Thymus (tissue), 11 donors: ENCODE data around the gene TMEM191C. TPM values are rescaled to one million over a fixed set of nuclear protein-coding genes. Genes with fewer than 3 reads are reported as not detected.
"Not testable (repeated sequence)": the region's sequence is repeated elsewhere in the genome, so short reads cannot be mapped to it uniquely, and the experiment has no call there.

Source experiments
- DNase-seq, 9 donors: peaks; one replicate each; pipeline ENCODE4 v3.0.0-alpha.2; 2013; ENCODE audit warnings: low spot score in 9 of 9, low read depth in 6 of 9, missing footprints in 1 of 9
- H3K27ac ChIP-seq, 2 donors: one replicate each; pipeline ENCODE4 v1.5.1; 2013; ENCODE audit warnings: control low read depth in 1 of 2, low read depth in 1 of 2, low read length in 1 of 2, mild to moderate bottlenecking in 1 of 2, moderate library complexity in 1 of 2
- H3K27me3 ChIP-seq, 2 donors: one replicate each; pipeline ENCODE4 v1.5.1; 2013; ENCODE audit warnings: low read length in 1 of 2; ENCODE audit not compliant: control insufficient read depth in 2 of 2, insufficient read depth in 1 of 2
- H3K36me3 ChIP-seq, 2 donors: one replicate each; pipeline ENCODE4 v1.5.1; 2013; ENCODE audit warnings: low read length in 1 of 2, mild to moderate bottlenecking in 1 of 2, moderate library complexity in 1 of 2; ENCODE audit not compliant: control insufficient read depth in 2 of 2, insufficient read depth in 2 of 2
- H3K4me1 ChIP-seq, 2 donors: one replicate each; pipeline ENCODE4 v1.5.1; 2013; ENCODE audit warnings: low read length in 2 of 2; ENCODE audit not compliant: control insufficient read depth in 2 of 2, insufficient read depth in 2 of 2
- H3K4me3 ChIP-seq, 2 donors: one replicate each; pipeline ENCODE4 v1.5.1; 2013; ENCODE audit warnings: low read length in 2 of 2, control low read depth in 1 of 2, mild to moderate bottlenecking in 1 of 2
- H3K9me3 ChIP-seq, 2 donors: one replicate each; pipeline ENCODE4 v1.5.1; 2013; ENCODE audit warnings: low read length in 1 of 2, mild to moderate bottlenecking in 1 of 2; ENCODE audit not compliant: control insufficient read depth in 2 of 2, insufficient read depth in 1 of 2
- WGBS: extraction: QIAGEN DNeasy Blood & Tissue Kit; methylation state at CpG from one replicate; pipeline ENCODE4 v1.1.7; 2013; 5-methylcytosine and 5-hydroxymethylcytosine counted together
- polyA plus RNA-seq: library from polyadenylated mRNA; stranded (reverse); fragments of 200-250 nt; gene quantifications from one replicate; pipeline ENCODE4 v1.2.3, GENCODE V29; 2013
- total RNA-seq: library from RNA; stranded (reverse); fragments of 120-200 nt; gene quantifications from one replicate; pipeline ENCODE4 v1.2.4, GENCODE V29; 2013
- donor health status: healthy.

The TMEM191C gene
- total and polyA plus RNA-seq, 2 donors: 1.2 to 5.1 TPM

DNA sequence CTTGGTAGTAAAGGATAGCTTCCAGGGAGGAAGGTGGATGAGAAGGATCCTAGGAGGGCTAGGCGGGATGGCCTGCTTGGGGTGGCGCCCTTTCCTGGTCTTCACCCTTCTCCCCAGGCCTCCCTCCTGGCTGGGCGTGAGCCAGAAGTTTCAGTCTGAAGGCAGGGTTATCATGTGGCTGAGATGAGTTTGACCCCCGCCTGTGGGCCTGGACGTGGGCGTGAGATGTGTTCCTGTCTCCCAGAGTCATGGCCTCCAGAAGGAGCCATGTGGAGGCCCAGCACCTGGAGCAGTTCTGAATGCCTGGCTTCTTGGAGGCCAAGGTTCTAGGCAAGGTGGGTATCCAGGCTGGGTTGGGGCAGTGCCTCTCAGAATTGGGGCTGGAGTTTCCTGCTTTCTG, 29.2 kb upstream of the TMEM191C start:
- H3K27ac ChIP-seq, H3K36me3 ChIP-seq, H3K9me3 ChIP-seq, H3K4me1 ChIP-seq, H3K27me3 ChIP-seq, H3K4me3 ChIP-seq, DNase-seq: not testable (repeated sequence)
- WGBS: 94% methylated on average over 4 of the region's 6 CpGs

DNA sequence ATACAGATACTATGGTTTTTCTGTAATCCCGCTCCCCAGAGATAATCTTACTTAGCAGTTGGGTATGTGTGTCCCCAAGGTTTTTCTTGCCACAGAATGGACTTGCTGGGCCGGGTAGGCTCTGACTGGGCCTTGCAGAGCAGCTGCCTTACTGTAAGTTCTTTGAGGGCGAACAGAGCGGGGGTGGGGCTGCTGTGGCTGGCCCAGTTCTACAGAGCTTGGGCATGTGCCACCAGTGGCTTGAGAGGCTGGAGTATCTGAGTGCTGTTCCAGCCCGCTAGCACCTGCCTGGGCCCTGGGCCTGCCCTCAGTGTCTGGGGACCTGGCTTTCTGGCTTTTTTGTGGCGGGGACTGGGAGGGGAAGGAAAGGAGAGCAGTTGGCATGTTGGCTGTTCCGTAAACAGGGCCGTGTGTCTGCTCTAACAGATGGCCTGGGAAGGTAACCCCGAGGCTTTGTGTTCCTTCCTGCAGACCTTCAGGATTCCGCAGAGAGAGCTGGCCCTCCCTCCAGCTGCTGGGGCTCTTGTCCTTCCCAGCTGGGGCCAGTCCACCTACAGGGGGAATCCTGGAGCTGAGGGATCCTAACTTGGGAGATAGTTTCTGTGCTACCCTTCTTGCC, 27.1 kb upstream of the TMEM191C start:
- H3K36me3 ChIP-seq: peaks cover 9 to 16% of the 10 kb centered on the region in 2 donors
- no CpG with 5 or more reads among the region's 10 CpGs for WGBS
- not testable (repeated sequence) for H3K4me3 ChIP-seq, H3K27ac ChIP-seq, H3K27me3 ChIP-seq, H3K9me3 ChIP-seq, H3K4me1 ChIP-seq, DNase-seq

DNA sequence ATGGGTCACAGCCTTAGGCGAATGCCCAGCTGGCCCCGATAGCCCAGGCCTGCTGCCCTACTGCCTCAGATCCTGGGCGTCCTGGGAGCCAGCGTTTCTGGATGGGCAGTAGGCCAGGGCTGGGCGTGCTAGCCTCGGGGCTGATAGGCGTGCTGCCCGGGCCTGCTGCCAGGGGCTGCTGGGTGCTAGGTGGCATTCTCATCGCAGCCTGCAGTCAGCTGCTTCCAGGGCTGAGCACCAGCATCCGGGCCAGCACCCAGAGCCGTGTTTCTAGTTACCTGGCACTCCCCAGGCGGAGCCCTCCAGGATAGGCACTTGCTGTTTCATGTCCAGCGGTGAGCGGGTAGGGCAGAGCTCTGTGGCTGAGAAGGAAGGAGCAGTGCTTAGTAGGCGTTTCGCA, 26.5 kb upstream of the TMEM191C start:
- H3K27ac ChIP-seq, H3K27me3 ChIP-seq, H3K4me3 ChIP-seq, H3K4me1 ChIP-seq, DNase-seq, H3K9me3 ChIP-seq: not testable (repeated sequence)
- H3K36me3 ChIP-seq: peaks cover 15 to 22% of the 10 kb centered on the region in 2 donors
- WGBS: no CpG with 5 or more reads among the region's 16 CpGs

DNA sequence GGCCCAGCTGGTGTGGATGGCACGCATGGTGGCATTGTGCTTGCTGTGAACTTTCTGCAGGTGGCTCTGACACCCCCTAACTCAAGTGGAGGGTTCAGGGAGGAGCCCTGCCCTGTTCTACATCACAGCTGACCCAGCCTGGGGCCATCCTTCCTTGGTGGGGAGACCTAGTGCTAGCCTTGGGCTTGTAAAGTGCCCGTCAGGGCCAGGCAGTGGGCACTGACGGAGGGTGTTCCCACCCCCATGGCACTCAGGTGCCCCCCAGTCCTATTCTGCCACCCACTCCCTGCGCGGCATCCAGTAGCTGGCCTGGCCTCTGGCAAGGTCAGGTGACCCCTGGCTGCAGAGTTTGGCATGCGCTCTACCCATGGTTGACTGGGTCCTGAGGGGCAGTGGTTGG, 26.0 kb upstream of the TMEM191C start:
- not testable (repeated sequence) for H3K27ac ChIP-seq, H3K27me3 ChIP-seq, H3K9me3 ChIP-seq, H3K4me1 ChIP-seq, DNase-seq, H3K4me3 ChIP-seq
- peaks cover 18 to 27% of the 10 kb centered on the region in 2 donors for H3K36me3 ChIP-seq
- WGBS: 100% methylated on average over 4 of the region's 6 CpGs

DNA sequence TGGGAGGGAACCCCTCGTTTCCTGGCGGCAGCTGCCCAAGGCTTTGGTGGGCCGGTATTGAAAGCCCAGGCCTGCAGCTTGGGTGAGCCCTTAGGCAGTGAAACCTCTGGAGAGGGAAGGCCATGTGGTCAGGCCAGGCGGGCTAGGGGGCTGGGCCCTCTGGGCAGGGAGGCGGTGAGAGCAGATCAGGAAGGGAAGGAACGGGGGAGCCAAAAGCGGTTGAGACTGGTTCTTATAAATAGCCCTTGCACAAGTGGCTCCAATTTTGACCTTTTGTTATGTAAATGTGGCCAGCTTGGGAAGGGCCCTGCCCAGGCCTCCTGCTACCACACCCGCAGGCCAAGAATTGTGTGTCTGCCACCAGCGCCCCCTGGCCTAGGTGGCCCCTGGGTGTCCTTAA, 25.1 kb upstream of the TMEM191C start:
- DNase-seq, H3K4me1 ChIP-seq, H3K27me3 ChIP-seq, H3K4me3 ChIP-seq, H3K9me3 ChIP-seq, H3K27ac ChIP-seq: not testable (repeated sequence)
- peaks cover 27 to 36% of the 10 kb centered on the region in 2 donors for H3K36me3 ChIP-seq
- no CpG with 5 or more reads among the region's 9 CpGs for WGBS

DNA sequence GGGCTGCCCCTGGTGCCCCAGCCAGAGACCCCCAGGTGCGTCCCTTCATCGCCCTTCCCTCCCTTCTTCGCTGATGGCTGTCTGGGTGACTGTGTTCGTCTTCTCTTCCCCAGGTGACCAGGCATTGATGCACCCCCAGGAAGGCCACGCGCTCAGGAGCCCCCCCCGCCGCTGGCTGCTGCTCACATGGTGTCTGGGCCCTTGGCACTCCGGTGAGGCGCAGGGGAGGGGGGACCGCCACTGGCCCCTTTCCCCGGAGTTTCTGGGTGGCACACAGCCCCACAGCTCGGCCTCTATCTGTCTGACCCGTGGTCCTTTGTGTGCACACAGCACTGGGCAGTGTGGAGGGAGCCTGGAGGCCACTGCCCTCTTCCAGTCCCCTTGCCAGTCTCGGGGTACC, 24.5 kb upstream of the TMEM191C start:
- H3K4me1 ChIP-seq, H3K27me3 ChIP-seq, H3K27ac ChIP-seq, H3K4me3 ChIP-seq, DNase-seq, H3K9me3 ChIP-seq: not testable (repeated sequence)
- peaks cover 28 to 39% of the 10 kb centered on the region in 2 donors for H3K36me3 ChIP-seq
- WGBS: 94% methylated on average over 1 of the region's 15 CpGs

DNA sequence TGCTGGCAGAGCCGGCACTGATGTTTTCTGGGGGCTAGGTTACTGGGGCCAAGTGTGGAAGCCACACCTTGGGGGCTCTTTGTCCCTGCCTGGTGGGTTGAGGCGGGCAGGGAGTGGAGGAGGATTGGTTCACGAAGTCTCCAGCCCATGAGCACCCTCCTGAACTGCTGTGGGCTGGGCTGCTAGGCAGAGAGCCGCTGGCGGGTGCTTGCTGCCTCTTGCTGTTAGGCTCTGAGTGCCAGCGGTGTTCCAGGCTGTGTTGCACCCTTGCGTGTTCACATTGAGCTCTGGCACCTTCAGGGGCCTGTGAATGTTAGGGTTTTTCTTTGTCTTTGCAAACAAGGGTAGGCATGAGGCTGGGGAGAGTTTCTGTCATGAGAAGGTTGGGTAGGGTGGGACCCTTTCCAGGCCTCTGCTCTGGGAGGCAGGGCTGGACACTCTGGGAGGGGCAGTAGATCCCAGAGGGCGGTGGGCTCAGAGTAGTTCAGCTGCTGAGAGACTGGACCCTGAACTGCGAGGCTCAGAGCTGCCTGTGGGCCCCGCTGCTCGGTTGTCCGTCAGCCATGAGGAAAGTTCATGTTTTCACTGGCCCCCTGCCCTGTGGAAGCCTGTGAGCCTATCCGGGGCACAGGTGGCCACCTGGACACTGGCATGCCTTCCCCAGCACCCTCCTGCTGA, 24.0 kb upstream of the TMEM191C start:
- no peak overlapping the region for H3K27ac ChIP-seq
- H3K9me3 ChIP-seq: no peaks in the 10 kb centered on the region
- H3K4me3 ChIP-seq: no peak overlapping the region
- no peaks in the 10 kb centered on the region for H3K27me3 ChIP-seq
- peaks cover 0 to 3% of the 10 kb centered on the region in 2 donors for H3K4me1 ChIP-seq
- 97% methylated on average over 13 of the region's 13 CpGs for WGBS
- H3K36me3 ChIP-seq: peaks cover 31 to 44% of the 10 kb centered on the region in 2 donors
- DNase-seq: no peak

DNA sequence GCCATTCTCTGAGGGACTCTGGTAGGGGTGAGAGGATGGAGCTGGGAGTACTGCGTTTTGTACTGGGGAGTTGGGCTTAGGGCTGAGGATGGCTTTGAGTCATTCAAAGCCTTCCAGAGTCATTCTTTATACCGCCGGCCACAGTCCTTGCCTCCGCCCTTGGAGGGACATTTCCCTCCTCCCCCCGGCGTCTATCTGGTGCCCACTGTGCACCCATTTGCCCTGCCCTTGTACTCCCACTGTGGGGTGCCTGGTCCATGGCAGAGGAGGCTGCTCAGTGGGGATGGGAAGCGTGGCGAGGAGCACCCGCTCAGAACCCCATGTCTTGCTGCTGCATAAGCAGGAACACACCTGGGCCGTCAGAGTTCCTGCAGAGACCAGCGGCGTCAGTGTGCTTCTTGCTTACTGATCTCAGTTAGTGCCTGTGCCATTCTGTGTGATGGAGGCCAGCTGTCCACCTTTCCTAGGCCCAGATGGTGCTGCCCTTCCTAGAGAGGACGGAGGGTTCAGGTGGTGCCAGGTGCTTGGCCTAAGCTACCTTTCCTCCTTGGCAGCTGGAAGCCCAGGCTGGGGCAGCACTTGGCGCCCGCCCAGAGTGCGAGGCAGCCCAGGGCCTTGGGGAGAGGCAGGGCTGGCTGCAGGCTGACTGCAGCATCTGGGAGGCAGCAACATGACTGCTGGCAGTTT, 23.3 kb upstream of the TMEM191C start:
- Histone ChIP-seq H3K9me3 (no peaks in the 10 kb centered on the region), H3K27me3 (no peaks in the 10 kb centered on the region), H3K4me1 (peaks cover 0 to 3% of the 10 kb centered on the region in 2 donors), H3K4me3 (no peak overlapping the region), H3K27ac (no peak overlapping the region), H3K36me3 (peaks cover 31 to 48% of the 10 kb centered on the region in 2 donors)
- WGBS: 97% methylated on average over 16 of the region's 16 CpGs
- DNase-seq: no peak

DNA sequence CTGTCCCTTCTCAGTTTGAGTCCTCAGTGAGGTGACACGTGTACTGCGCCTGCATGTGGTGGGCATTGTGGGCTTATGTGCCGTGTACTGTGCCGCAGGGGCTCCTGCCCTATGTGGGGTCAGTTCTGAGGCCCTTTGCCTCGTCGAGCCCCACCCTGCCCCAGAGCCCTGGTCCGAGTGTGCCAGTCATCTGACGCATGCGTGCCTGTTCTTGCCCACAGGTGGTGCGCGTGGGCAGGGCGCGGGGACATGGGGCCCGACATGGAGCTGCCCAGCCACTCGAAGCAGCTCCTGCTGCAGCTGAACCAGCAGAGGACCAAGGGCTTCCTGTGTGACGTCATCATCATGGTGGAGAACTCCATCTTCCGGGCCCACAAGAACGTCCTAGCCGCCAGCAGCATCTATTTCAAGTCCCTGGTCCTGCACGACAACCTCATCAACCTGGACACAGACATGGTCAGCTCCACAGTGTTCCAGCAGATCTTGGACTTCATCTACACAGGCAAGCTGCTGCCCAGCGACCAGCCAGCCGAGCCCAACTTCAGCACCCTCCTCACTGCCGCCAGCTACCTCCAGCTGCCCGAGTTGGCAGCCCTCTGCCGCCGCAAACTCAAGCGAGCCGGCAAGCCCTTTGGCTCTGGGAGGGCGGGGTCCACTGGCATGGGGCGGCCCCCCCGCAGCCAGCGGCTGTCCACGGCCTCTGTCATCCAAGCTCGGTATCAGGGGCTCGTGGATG, 22.3 kb upstream of the TMEM191C start:
- Histone ChIP-seq H3K36me3 (peaks cover 31 to 48% of the 10 kb centered on the region in 2 donors), H3K27ac (no peak overlapping the region), H3K4me1 (peaks cover 0 to 3% of the 10 kb centered on the region in 2 donors), H3K4me3 (no peak overlapping the region), H3K27me3 (no peaks in the 10 kb centered on the region), H3K9me3 (no peaks in the 10 kb centered on the region)
- no peak for DNase-seq
- 97% methylated on average over 35 of the region's 35 CpGs for WGBS
